ENCODE measurements around the gene HDAC9. TPM values are rescaled to one million over a fixed set of nuclear protein-coding genes. Genes with fewer than 3 reads are reported as not detected.

HDAC9 gene
- total RNA-seq, 1 experiment from 2014 or later: 79.1 TPM

GRCh38 chr7:18858232-18858631 lies 362.7 kb downstream of the HDAC9 start:
- Histone ChIP-seq H3K27me3 (replicated peaks) (no peaks in the 10 kb centered on the region), H3K36me3 (no peaks in the 10 kb centered on the region), H3K9me3 (replicated peaks) (no peaks in the 10 kb centered on the region), H3K4me3 (no peak overlapping the region), H3K27ac (no peak overlapping the region), H3K4me1 (replicated peaks) (peaks cover 6% of the 10 kb centered on the region; the same call in 1 of the 2 replicates)
- DNase-seq (ENCODE audit: low read depth in 1 of 2, low spot score in 2 of 2): no peak

- Histone ChIP-seq H3K9me3 (replicated peaks) (no peaks in the 10 kb centered on the region), H3K27ac (no peak overlapping the region), H3K27me3 (replicated peaks) (no peaks in the 10 kb centered on the region), H3K4me3 (no peak overlapping the region), H3K4me1 (replicated peaks) (peaks cover 6% of the 10 kb centered on the region; the same call in 1 of the 2 replicates), H3K36me3 (no peaks in the 10 kb centered on the region)
- DNase-seq (ENCODE audit: low read depth in 1 of 2, low spot score in 2 of 2): peak in 1 of 2 experiments; percentile 46
Observed at GRCh38 chr7:18859318-18859717, 363.8 kb downstream of the HDAC9 start.

- Histone ChIP-seq H3K4me1 (replicated peaks) (peaks cover 6% of the 10 kb centered on the region; the same call in 1 of the 2 replicates), H3K27me3 (replicated peaks) (no peaks in the 10 kb centered on the region), H3K27ac (no peak overlapping the region), H3K9me3 (replicated peaks) (no peaks in the 10 kb centered on the region), H3K4me3 (no peak overlapping the region), H3K36me3 (no peaks in the 10 kb centered on the region)
- DNase-seq (ENCODE audit: low read depth in 1 of 2, low spot score in 2 of 2): no peak
Observed at GRCh38 chr7:18860221-18860620, 364.7 kb downstream of the HDAC9 start.

- Histone ChIP-seq H3K27me3 (replicated peaks) (no peaks in the 10 kb centered on the region), H3K27ac (no peak overlapping the region), H3K9me3 (replicated peaks) (no peaks in the 10 kb centered on the region), H3K36me3 (no peaks in the 10 kb centered on the region), H3K4me3 (no peak overlapping the region), H3K4me1 (replicated peaks) (peaks cover 11% of the 10 kb centered on the region)
- DNase-seq (ENCODE audit: low read depth in 1 of 2, low spot score in 2 of 2): no peak
Observed at GRCh38 chr7:18861514-18862118, 366.1 kb downstream of the HDAC9 start.

- H3K27ac ChIP-seq: no peak overlapping the region
- no peak for DNase-seq (ENCODE audit: low read depth in 1 of 2, low spot score in 2 of 2)
- no peak overlapping the region for H3K4me3 ChIP-seq
- H3K27me3 ChIP-seq (replicated peaks): no peaks in the 10 kb centered on the region
- H3K4me1 ChIP-seq (replicated peaks): peaks cover 12% of the 10 kb centered on the region
- no peaks in the 10 kb centered on the region for H3K36me3 ChIP-seq
- no peaks in the 10 kb centered on the region for H3K9me3 ChIP-seq (replicated peaks)
Observed at GRCh38 chr7:18864967-18865366, 369.4 kb downstream of the HDAC9 start.

- DNase-seq (ENCODE audit: low read depth in 1 of 2, low spot score in 2 of 2): peak; percentile 75 to 85
- H3K36me3 ChIP-seq: no peaks in the 10 kb centered on the region
- H3K4me3 ChIP-seq: no peak overlapping the region
- no peaks in the 10 kb centered on the region for H3K9me3 ChIP-seq (replicated peaks)
- H3K27me3 ChIP-seq (replicated peaks): no peaks in the 10 kb centered on the region
- H3K27ac ChIP-seq: peak overlapping the region; percentile 48
- H3K4me1 ChIP-seq (replicated peaks): peaks cover 12% of the 10 kb centered on the region
Observed at GRCh38 chr7:18866359-18867036, 370.9 kb downstream of the HDAC9 start.

- DNase-seq (ENCODE audit: low read depth in 1 of 2, low spot score in 2 of 2): no peak
- no peak overlapping the region for H3K4me3 ChIP-seq
- H3K36me3 ChIP-seq: no peaks in the 10 kb centered on the region
- H3K27ac ChIP-seq: no peak overlapping the region
- no peaks in the 10 kb centered on the region for H3K9me3 ChIP-seq (replicated peaks)
- no peaks in the 10 kb centered on the region for H3K27me3 ChIP-seq (replicated peaks)
- no peaks in the 10 kb centered on the region for H3K4me1 ChIP-seq (replicated peaks)
Observed at GRCh38 chr7:18872344-18872743, 376.8 kb downstream of the HDAC9 start.

GRCh38 chr7:18873734-18874336 lies 378.3 kb downstream of the HDAC9 start:
- Histone ChIP-seq H3K27me3 (replicated peaks) (no peaks in the 10 kb centered on the region), H3K4me3 (no peak overlapping the region), H3K36me3 (no peaks in the 10 kb centered on the region), H3K4me1 (replicated peaks) (no peaks in the 10 kb centered on the region), H3K9me3 (replicated peaks) (no peaks in the 10 kb centered on the region), H3K27ac (no peak overlapping the region)
- DNase-seq (ENCODE audit: low read depth in 1 of 2, low spot score in 2 of 2): no peak

GRCh38 chr7:18874880-18875279 lies 379.3 kb downstream of the HDAC9 start:
- Histone ChIP-seq H3K4me1 (replicated peaks) (no peaks in the 10 kb centered on the region), H3K4me3 (no peak overlapping the region), H3K36me3 (no peaks in the 10 kb centered on the region), H3K27ac (no peak overlapping the region), H3K9me3 (replicated peaks) (no peaks in the 10 kb centered on the region), H3K27me3 (replicated peaks) (no peaks in the 10 kb centered on the region)
- DNase-seq (ENCODE audit: low read depth in 1 of 2, low spot score in 2 of 2): no peak

GRCh38 chr7:18877874-18878273 lies 382.3 kb downstream of the HDAC9 start:
- no peak for DNase-seq (ENCODE audit: low read depth in 1 of 2, low spot score in 2 of 2)
- H3K4me1 ChIP-seq (replicated peaks): no peaks in the 10 kb centered on the region
- no peak overlapping the region for H3K4me3 ChIP-seq

GRCh38 chr7:18886832-18887231 lies 391.3 kb downstream of the HDAC9 start:
- H3K9me3 ChIP-seq (replicated peaks): no peaks in the 10 kb centered on the region
- no peaks in the 10 kb centered on the region for H3K36me3 ChIP-seq
- H3K4me3 ChIP-seq: no peak overlapping the region
- no peak for DNase-seq (ENCODE audit: low read depth in 1 of 2, low spot score in 2 of 2)
- H3K27ac ChIP-seq: no peak overlapping the region
- peaks cover 25% of the 10 kb centered on the region for H3K4me1 ChIP-seq (replicated peaks)
- no peaks in the 10 kb centered on the region for H3K27me3 ChIP-seq (replicated peaks)

More at GRCh38 chr7:18877874-18878273, 382.3 kb downstream of the HDAC9 start:
- Histone ChIP-seq H3K27me3 (replicated peaks) (no peaks in the 10 kb centered on the region), H3K36me3 (no peaks in the 10 kb centered on the region), H3K27ac (no peak overlapping the region), H3K9me3 (replicated peaks) (no peaks in the 10 kb centered on the region)

- Histone ChIP-seq H3K4me3 (no peak overlapping the region), H3K4me1 (replicated peaks) (peaks cover 25% of the 10 kb centered on the region), H3K36me3 (no peaks in the 10 kb centered on the region), H3K9me3 (replicated peaks) (no peaks in the 10 kb centered on the region), H3K27me3 (replicated peaks) (no peaks in the 10 kb centered on the region), H3K27ac (peak overlapping the region; percentile 39)
- no peak for DNase-seq (ENCODE audit: low read depth in 1 of 2, low spot score in 2 of 2)
Observed at GRCh38 chr7:18889436-18889835, 393.9 kb downstream of the HDAC9 start.

GRCh38 chr7:18890134-18890533 lies 394.6 kb downstream of the HDAC9 start:
- peak in 1 of 2 experiments; percentile 84 for DNase-seq (ENCODE audit: low read depth in 1 of 2, low spot score in 2 of 2)
- H3K4me1 ChIP-seq (replicated peaks): peaks cover 31% of the 10 kb centered on the region
- no peak overlapping the region for H3K4me3 ChIP-seq
- H3K9me3 ChIP-seq (replicated peaks): no peaks in the 10 kb centered on the region
- H3K36me3 ChIP-seq: no peaks in the 10 kb centered on the region
- peak overlapping the region; percentile 39 for H3K27ac ChIP-seq
- no peaks in the 10 kb centered on the region for H3K27me3 ChIP-seq (replicated peaks)
